Stimulated activated CD8-positive, alpha-beta memory T cell treated with anti-CD3 and anti-CD28 coated beads, Interleukin-7, amount 100 ng/mL, for 24 hours (primary cell): ENCODE data around the gene FGF6.

Source experiments
- DNase-seq: peaks from one replicate; pipeline ENCODE4 v3.0.0-alpha.2; 2020; ENCODE audit warnings: low read depth

The FGF6 gene

DNA sequence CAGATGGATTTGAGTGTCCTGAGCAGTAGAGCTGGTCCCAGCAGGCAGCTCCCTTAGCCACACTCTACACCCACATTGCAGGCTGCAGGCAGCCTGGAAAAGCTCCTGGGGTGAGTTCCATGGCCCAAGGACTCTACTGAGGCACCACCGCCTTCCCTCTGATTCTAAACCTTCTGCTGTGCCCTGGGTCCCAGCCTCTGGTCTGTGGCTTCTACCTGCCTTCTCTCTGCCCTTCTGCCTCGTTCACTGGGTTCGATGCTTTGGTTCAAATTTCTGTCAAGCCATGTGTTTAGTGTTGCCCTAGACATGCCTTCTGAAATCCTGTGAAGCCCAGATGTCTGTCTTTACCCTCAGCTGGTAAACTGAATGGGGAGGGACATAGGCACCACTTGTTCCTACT lies 1.5 kb upstream of the FGF6 start:
- DNase-seq: no peak

GRCh38 chr12:4446335-4446734 lies 720 bp upstream of the FGF6 start:
- no peak for DNase-seq

DNA sequence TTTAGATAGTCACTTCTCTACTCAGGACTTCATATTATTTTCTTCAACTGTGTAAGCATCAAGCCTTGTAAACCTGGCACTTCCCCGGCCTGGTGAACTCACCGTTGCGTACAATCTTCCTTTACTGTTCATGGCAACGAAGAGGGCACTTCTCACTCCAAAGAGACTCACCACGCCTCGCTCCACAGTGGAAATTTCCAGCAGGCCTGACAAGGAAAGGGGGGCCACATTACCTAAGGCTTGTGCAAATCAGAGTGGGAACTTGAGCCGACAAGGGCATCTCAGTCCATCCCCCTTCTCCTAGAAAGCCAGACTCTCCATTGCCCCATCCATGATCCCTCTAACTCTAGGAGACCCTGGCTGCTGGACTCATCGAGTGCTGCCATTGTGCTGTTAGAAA lies 1.6 kb downstream of the FGF6 start:
- no peak for DNase-seq

GRCh38 chr12:4443616-4444015 lies 2.0 kb downstream of the FGF6 start:
- no peak for DNase-seq

DNA sequence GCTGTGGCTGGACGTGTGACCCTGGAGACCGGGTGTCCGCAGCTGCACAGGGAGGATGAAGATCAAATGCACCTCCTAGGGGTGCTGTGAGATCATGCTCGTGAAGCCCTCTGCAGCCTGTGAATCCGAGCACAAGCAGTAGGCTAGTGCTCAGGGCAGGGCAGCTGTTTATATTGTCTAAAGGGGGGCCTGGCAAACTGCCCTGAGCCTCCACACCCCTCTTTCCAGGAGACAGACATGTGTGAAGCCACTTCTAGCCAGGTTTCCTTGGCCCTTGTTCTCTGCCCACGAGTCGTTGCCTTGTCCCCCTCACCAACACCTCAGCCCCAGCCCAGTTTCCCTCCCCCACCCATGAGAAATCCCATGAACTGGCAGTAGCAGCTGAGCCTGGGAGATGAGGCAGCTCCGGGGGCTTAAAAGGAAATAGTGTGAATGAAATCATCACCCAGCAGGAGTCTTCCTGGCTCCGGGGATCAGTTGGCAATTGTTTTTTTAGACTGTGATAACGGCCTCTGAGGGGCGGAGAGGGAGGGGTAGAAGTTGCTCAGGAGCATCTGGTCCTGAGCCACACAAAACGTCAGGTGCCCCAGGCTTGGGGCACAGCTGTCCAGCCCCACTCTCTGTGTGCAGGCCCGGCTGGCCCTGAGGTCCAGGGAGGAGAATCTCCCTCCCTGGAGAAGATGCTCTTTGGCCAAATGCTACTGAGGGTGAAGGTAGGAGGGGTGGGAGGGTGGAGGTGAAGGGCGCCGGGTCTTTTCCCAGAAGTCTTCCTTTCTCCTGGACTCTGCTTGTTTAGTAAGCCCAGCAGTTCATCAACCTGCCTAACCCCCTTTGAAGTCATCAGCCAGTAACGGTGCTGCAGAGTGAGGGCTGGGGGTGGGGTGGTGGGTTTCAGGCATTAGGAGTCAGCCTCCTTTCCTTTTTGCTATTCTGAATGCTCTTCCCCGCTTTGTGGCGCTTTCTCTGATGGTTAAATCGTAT lies 4.0 kb downstream of the FGF6 start:
- DNase-seq: no peak

GRCh38 chr12:4440187-4440941 lies 5.3 kb downstream of the FGF6 start:
- no peak for DNase-seq

DNA sequence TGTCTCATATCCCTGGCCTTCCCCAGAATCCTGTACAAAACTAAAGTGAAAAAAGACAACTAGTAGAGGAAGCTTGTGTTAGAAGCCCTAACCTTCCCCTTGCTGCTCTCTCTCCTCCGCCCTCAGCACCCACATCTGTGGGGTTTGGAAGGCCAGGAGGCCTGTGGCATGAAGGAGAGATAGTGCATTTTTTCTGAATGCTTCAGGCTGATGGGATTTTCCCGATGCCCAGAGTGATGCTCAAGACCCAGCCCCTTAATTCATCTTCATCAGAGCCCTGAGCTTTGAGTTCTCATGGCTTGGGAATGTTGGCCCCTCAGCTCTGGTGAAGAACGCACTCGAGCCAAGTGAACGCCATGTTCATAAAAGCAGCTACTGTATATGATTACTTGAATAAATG lies 5.9 kb downstream of the FGF6 start:
- no peak for DNase-seq

DNA sequence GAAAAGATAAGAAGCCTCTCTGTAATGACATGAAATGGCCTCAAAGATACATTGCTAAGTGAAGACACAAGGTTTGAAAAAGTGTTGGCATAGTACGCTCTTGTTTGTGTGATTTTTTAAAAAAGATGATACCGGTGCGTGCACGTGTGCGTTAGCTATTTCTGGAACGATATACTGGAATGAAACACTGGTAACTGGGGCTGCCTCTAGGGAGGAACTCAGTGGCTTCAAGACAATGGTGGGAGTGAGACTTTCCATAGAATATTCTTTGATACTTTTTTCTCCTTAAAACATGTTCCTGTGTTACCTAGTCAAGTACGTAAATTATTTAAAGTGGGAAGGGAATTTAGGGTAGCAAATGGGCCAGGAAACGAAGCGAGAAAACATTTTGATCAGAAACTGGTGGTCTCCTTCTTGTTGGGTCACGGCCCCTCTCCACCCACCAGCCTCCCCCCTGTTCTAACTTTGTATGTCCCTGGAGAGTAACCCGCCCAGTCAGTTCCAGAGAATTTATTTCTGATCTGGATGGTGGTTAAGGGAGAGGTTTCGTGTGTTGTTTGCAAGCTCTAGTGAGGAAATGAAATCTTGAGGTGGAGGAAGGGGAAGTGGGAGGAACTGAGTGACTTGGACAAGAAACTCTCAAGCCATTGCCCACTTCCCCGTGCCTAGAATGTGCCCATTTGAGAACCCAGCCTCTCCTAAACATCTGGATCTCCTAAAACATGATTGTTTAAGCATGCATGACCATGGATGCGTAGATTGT lies 6.6 kb downstream of the FGF6 start:
- no peak for DNase-seq

GRCh38 chr12:4435537-4435936 lies 10.1 kb downstream of the FGF6 start:
- no peak for DNase-seq

- no peak for DNase-seq
Observed at GRCh38 chr12:4434706-4435425, 10.7 kb downstream of the FGF6 start.

- DNase-seq: no peak
Observed at GRCh38 chr12:4434301-4434700, 11.3 kb downstream of the FGF6 start.

- DNase-seq: no peak
Observed at GRCh38 chr12:4433745-4434058, 11.9 kb downstream of the FGF6 start.

GRCh38 chr12:4432878-4433744 lies 12.5 kb downstream of the FGF6 start:
- no peak for DNase-seq

DNA sequence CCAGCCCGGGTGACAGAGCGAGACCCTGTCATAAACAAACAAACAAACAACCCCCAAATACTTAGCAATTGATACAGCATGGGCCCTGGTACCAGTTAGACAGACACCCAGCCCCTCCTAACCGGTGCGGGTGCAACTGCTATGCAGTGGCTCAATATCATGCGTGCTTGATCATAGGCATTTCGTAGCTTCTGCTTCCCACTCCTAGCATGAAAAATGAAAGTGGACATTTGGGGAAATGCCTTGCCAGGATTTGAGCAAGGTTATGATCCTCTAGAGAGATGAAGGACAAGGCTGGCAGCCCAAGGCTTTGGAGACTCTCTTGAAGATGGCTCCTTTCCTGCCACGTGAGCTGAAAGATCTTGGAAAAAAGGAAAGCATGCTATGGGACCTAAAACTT lies 13.7 kb downstream of the FGF6 start:
- no peak for DNase-seq

DNA sequence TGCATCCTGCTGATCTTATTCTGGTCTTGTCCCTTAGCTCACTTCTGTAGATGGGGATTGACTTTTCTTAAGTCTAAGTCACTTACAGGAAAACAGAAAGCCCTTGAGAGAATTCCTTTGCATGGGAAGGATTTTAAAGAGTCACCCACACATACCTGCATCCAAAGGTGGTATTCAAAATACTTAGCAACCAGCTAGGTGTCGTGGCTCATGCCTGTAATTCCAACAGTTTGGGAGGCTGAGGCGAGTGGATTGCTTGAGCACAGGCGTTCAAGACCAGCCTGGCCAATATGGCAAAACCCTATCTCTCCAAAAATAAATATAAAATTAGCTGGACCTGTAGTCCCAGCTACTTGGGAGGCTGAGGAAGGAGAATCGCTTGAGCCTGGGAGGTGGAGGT lies 14.2 kb downstream of the FGF6 start:
- DNase-seq: no peak

- DNase-seq: no peak
Observed at GRCh38 chr12:4424422-4424821, 21.2 kb downstream of the FGF6 start.

GRCh38 chr12:4423528-4424195 lies 22.0 kb downstream of the FGF6 start:
- DNase-seq: no peak

DNA sequence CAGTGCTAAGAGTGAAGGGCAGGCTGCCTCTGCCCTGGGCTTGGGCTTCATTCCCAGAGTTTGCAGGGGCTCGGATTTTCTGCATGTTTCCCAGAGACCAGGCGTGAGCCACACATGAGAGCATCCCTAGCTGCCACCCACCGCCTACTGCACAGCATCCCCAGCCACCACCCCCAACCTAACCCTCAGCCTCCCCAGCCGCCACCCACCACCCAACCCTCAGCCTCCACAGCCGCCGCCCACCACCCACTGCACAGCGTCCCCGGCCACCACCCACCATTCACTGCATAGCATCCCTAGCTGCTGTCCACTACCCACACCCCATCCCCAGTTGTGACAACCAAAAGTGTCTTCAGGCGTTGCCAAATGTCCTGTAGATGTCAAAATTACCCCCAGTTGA lies 22.6 kb downstream of the FGF6 start:
- DNase-seq: no peak

DNA sequence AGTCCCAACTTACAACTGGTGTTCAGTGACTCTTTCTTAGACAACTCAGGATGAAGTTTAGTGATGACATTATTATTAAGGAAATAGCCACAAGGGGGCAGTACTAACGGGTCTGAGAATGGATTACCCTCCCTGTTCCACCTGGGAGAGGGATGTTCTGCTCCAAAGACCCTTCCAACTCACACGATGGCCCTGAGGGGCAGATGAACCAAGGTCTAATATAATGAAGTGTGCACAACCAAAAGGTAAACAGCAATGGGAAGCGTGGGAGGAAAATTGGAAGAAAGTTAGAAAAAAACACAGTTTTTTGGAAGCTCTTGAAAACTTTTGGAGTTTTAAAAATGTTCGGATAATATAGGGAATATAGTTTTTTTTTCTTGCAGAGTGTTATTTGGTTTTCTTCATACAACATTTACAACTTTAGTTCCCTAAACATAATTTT lies 24.0 kb downstream of the FGF6 start:
- DNase-seq: no peak

GRCh38 chr12:4420138-4420670 lies 25.4 kb downstream of the FGF6 start:
- DNase-seq: no peak
